Renal cortex interstitium (tissue), 3 donors: Measurements from ENCODE around the gene GLB1L3. TPM values are rescaled to one million over a fixed set of nuclear protein-coding genes. Genes with fewer than 3 reads are reported as not detected.

Source experiments
- polyA plus RNA-seq, 3 donors: library from polyadenylated mRNA; unstranded; fragments of 120-200 nt; gene quantifications; one replicate each; pipeline ENCODE4 v1.2.1, GENCODE V29; 2013; ENCODE audit not compliant: insufficient read length in 3 of 3

The GLB1L3 gene
- polyA plus RNA-seq, 3 donors = 1.4 to 2.1 (median 1.8) TPM

Other genes starting within 250 kb of the GLB1L3 start
- 10 to 100 TPM; 47.5 to 57.0 (median 55.1) TPM for gene JAM3, start 207.3 kb upstream of the GLB1L3 start, polyA plus RNA-seq
- 10 to 100 TPM; 33.3 to 35.9 (median 34.8) TPM for gene NCAPD3, start 52.4 kb upstream of the GLB1L3 start, polyA plus RNA-seq
- 10 to 100 TPM; 48.2 to 62.8 (median 50.7) TPM for gene VPS26B, start 51.7 kb upstream of the GLB1L3 start, polyA plus RNA-seq
- gene THYN1, start 23.0 kb upstream of the GLB1L3 start, polyA plus RNA-seq = 10 to 100 TPM; 65.4 to 77.9 (median 75.5) TPM
- gene ACAD8, start 22.8 kb upstream of the GLB1L3 start, polyA plus RNA-seq = 10 to 100 TPM; 42.4 to 52.7 (median 44.8) TPM
- 10 to 100 TPM; 20.9 to 25.9 (median 22.0) TPM for gene GLB1L2, start 55.6 kb downstream of the GLB1L3 start, polyA plus RNA-seq
- 1 to 10 TPM; 4.3 to 4.9 (median 4.6) TPM for gene B3GAT1, start 135.9 kb downstream of the GLB1L3 start, polyA plus RNA-seq